Nucleus accumbens (tissue), 56 donors: ENCODE results near the gene NAT9.

Experiments used
- DNase-seq, 56 donors: peaks; one replicate each; lab custom pipeline; 2025; lab: John Stamatoyannopoulos, UW

Gene NAT9

GRCh38 chr17:74807441-74807840 is 31.3 kb upstream of the NAT9 start:
- peak in 2 of 56 donors; percentile 27 to 40 for DNase-seq

GRCh38 chr17:74806334-74806733 is 30.2 kb upstream of the NAT9 start:
- no peak for DNase-seq

- peak in 16 of 56 donors; percentile 18 to 78 (median 50) for DNase-seq
These were observed 29.4 kb upstream of the NAT9 start for GRCh38 chr17:74805591-74805991.

DNA sequence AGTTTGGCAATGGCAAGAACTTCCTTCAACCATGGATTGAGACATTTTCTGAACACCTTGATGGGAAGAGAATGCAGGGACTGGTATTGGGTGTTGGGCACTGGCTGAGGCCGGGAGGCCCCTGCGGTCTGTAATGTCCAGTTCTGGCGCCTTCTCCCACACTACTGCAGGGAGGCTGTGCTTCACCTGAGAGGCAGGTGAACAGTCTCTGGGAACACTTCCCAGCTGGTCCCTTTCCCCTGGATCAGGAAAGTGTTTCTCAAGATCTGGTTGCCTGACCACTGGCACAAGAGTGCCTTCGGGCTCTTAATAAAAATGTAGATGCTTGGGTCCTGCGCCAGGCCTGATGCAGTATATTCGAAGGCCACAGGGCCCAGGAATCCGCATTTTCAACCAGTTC is 28.5 kb upstream of the NAT9 start:
- no peak for DNase-seq

GRCh38 chr17:74803971-74804370 is 27.8 kb upstream of the NAT9 start:
- no peak for DNase-seq

DNA sequence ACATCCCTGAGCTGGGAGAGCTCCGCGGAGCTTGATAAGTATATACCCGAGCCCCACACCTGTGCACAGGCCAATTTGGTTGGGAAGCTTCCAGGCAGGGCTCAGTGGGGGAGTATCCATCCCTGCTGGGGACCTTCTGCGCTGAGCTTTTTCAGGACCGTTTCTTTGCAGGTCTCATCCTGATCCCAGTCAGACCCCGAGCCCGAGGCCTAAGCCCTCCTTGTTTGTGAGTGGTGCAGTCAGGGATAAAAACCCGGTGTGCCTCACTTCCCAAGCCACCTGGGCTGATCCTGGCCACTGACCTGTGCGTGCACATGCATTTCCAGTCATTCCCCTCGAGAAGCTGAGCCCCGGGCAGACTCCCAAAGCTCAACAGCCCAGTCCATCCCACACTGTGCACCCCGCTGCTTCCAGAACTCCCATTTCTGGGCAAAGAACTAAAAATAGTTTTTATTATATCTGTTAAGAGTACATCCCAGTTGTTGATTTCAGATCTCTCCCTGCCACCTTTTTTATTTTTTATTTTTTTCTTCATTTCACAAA is 27.3 kb upstream of the NAT9 start:
- DNase-seq, result no peak

GRCh38 chr17:74801896-74802295 is 25.8 kb upstream of the NAT9 start:
- DNase-seq, result peak in 1 of 56 donors; percentile 40

DNA sequence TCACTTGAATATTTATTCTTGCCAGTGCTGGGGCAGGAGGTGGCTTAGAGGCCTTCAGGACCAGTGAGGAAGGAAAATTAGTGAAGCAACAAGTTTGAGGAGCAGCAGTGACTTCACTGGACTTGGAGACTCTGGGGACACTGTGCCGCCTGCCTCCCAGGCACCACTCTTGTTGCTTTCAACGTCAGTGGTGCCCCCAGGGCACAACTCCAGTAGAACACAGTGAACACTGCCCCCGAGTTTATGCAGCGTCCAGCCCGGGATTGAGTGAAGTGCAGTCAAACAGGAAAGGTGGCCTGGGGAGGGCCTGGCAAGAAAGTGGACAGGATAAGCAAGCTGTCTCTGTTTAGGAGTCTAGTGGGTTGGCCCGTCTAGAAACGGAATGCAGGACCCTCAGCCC is 24.4 kb upstream of the NAT9 start:
- DNase-seq, result no peak

GRCh38 chr17:74799097-74799496 is 23.0 kb upstream of the NAT9 start:
- DNase-seq, result no peak

DNA sequence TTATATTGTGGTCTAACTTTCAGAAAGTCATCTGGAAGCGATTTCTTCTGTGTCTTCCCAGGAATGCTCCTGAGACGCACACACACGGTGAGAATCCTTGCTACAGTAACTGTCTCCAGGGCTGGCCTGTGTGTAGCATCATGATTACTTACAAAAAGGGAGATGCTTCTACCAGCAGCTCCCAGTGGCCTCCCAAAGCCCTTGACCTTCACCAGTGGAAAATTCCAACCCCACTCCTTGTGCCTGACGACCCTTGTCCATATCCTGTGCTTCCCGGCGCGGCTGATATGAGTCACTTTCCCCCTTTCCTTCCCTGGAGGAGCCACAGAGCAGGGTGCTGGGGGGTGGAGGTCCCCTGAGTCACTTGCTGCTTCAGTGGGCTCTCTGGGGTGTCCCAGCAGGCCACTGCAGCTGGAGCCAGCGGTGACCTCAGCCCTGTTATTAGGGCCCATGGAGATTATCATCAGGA is 22.1 kb upstream of the NAT9 start:
- no peak for DNase-seq

- no peak for DNase-seq
These were observed 21.7 kb upstream of the NAT9 start for GRCh38 chr17:74797824-74798223.

GRCh38 chr17:74796866-74797265 is 20.7 kb upstream of the NAT9 start:
- DNase-seq, result no peak

- no peak for DNase-seq
These were observed 20.1 kb upstream of the NAT9 start for GRCh38 chr17:74796211-74796610.

DNA sequence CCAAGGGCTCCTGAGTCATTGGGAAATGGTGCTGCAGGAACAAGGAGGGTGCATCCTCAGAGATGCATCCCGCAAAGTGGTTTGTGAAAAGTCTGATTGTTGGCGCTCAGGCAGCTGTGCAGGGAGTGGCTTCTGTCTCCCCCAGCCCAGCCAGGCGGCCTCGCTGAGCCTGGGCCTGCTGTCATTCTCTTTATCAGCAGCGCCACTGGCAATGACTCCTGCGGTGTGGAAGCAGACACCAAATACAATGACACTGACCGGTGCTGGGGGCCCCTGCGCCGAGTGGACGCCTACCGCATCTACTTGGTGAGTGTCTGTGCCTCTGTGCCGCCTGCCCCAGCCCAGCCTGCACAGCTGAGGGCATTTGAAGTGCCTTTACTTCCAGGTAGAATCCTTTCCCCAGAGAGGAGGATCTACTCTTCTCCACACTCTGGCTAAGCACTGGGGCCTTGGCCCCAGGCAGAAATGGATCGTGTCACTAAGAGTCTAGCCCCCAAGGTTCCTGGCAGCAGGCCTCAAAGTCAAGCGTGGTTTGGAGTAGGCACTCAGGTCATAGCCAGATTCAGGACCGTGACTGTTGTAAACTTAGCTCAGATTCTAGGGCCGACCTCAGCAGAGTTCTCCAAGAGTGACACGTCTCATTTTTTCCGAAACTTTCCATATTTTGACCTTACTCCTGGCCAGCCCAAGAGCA is 19.3 kb upstream of the NAT9 start:
- DNase-seq, result peak in 7 of 56 donors; percentile 11 to 33 (median 13)

- no peak for DNase-seq
These were observed 16.5 kb upstream of the NAT9 start for GRCh38 chr17:74792586-74793105.

DNA sequence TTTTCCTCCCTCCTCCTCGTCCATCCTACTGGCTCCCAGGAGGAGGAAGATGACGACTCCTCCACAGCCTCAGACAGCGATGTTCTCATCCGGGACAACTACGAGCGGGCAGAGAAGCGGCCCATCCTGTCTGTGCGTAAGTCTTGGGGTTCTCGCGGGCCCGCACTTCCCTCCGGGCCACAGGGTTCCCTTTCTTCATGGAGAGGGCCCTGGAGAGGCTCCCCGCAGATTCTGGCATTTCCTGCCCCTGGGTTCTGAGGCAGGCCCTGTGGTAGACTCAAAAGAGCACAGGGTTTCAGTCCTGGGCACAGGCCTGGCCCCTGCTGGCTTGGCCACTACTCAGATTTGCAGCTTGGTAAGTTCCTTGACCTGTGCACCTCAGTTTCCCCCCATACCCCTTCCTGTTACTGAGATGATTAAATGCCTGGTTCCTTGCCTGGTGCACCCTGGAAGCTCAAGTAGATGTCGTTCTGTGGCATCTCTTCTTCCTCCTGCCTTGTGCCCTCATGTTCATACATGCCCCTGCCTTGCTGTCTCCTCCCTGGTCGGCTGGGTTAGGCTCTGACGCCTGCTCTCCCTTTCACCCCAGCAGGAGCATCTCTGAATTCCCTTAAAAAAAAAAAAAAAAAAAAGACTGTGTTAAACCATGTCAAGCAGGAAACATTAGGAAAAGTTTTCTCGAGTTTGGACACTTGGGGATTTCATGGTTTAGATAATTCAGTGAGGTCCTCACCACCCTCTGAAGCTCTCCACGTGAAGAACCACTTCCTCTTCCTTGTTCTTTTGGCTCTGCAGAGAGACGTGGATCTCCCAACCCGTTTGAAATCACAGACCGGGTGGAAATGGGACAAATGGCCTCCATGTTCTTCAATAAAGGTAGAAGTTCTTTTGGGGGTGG is 14.3 kb upstream of the NAT9 start:
- DNase-seq, result no peak

- no peak for DNase-seq
These were observed 10.4 kb upstream of the NAT9 start for GRCh38 chr17:74786431-74787055.

- DNase-seq, result no peak
These were observed 9.8 kb upstream of the NAT9 start for GRCh38 chr17:74785981-74786360.

DNA sequence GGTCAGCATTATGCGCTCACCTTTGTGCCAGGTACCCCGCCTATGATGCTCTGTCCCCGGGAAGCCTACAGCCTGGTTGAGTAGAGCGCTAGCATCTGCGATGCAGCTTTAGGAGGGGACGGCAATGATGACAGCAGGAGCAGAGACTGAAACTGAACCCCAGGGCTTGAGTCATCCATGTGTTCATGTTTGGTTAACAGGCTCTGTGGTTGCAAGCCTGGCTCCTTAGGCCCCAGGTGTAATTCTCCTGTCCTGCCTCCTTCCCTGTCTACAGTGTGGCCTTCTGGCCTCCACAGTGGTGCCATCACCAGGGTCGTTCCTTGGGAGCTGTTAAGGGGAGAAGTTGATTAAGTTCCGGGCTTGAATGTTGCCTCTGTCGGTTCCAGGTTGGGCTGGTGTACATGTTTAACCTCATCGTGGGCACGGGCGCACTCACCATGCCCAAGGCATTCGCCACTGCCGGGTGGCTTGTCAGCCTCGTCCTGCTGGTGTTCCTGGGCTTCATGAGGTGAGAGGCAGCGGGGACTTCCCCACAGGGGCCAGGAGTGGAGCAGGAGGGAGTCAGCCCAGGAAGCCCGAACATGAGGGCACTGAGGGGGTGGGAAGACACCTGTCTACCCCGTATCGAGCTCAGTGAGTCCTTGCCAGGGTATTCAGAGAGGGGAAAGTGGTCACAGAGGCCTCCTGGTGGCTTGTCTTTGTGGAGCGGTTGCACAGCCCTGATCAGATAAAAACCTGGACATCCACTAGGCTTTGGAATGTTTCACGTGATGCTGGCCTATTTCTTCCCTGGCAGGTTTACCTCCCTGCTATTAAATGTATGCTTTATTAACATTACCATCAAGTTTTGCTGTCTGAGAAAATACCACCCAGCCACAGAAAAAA is 9.2 kb upstream of the NAT9 start:
- DNase-seq, result no peak
